Karpas-422 (cell line): ENCODE results near the gene FIGNL2. TPM values are rescaled to one million over a fixed set of nuclear protein-coding genes. Genes with fewer than 3 reads are reported as not detected.

Experiments
- DNase-seq: peaks from one replicate; pipeline ENCODE4 v3.0.0-alpha.2; 2015
- H2AFZ ChIP-seq: fragments of 200-600 bp; sonication (generic); 2 replicates; pipeline ENCODE4 v1.6.1; 2014; ENCODE audit warnings: antibody characterized with exemption, low read length, mixed read lengths
- H3K27ac ChIP-seq: fragments of 200-600 bp; sonication (generic); 2 replicates; pipeline ENCODE4 v1.5.1; 2014; ENCODE audit warnings: mild to moderate bottlenecking, low read length, moderate library complexity
- H3K27me3 ChIP-seq: fragments of 200-600 bp; sonication (generic); 2 replicates; pipeline ENCODE4 v1.6.1; 2014; ENCODE audit warnings: low read length, mixed read lengths
- H3K36me3 ChIP-seq: fragments of 200-600 bp; sonication (generic); 2 replicates; pipeline ENCODE4 v1.6.1; 2014; ENCODE audit warnings: low read length, mixed read lengths; ENCODE audit not compliant: insufficient read depth
- H3K4me1 ChIP-seq: fragments of 200-600 bp; sonication (generic); 2 replicates; pipeline ENCODE4 v1.6.1; 2014; ENCODE audit warnings: mild to moderate bottlenecking, low read length, mixed read lengths
- H3K4me2 ChIP-seq: fragments of 200-600 bp; sonication (generic); 2 replicates; pipeline ENCODE4 v1.6.1; 2014; ENCODE audit warnings: low read length, low read depth, mild to moderate bottlenecking; ENCODE audit not compliant: poor library complexity, severe bottlenecking
- H3K4me3 ChIP-seq: fragments of 200-600 bp; sonication (generic); 2 replicates; pipeline ENCODE4 v1.5.1; 2014; ENCODE audit warnings: mild to moderate bottlenecking, antibody characterized with exemption, low read length, mixed read lengths
- H3K79me2 ChIP-seq: fragments of 200-600 bp; sonication (generic); 2 replicates; pipeline ENCODE4 v1.6.1; 2014; ENCODE audit warnings: mild to moderate bottlenecking, low read length, mixed read lengths
- H3K9ac ChIP-seq: fragments of 200-600 bp; sonication (generic); 2 replicates; pipeline ENCODE4 v1.6.0; 2014; ENCODE audit warnings: low read length
- H3K9me2 ChIP-seq: fragments of 200-600 bp; sonication (generic), shearing (Covaris generic); replicated peaks from 2 replicates; pipeline ENCODE4 v1.6.0; 2014; ENCODE audit warnings: mild to moderate bottlenecking, low read length, moderate library complexity; ENCODE audit not compliant: insufficient read depth
- H3K9me3 ChIP-seq: fragments of 300-700, 200-600 bp; sonication (generic); 2 replicates; pipeline ENCODE4 v1.6.1; 2014; ENCODE audit warnings: low read length, mixed read lengths
- H4K20me1 ChIP-seq: fragments of 200-600 bp; sonication (generic); 2 replicates; pipeline ENCODE4 v1.6.1; 2014; ENCODE audit warnings: mild to moderate bottlenecking, antibody characterized with exemption, low read length, low read depth; ENCODE audit not compliant: insufficient read depth
- total RNA-seq: library from RNA; depleted of rRNA; stranded (reverse); fragments of >200 nt; shearing (Covaris generic); gene quantifications from 2 replicates; pipeline ENCODE4 v1.2.3, GENCODE V29; 2014; ENCODE audit warnings: low replicate concordance

The FIGNL2 gene
- total RNA-seq, 1 experiment from 2014 or later = not detected

DNA sequence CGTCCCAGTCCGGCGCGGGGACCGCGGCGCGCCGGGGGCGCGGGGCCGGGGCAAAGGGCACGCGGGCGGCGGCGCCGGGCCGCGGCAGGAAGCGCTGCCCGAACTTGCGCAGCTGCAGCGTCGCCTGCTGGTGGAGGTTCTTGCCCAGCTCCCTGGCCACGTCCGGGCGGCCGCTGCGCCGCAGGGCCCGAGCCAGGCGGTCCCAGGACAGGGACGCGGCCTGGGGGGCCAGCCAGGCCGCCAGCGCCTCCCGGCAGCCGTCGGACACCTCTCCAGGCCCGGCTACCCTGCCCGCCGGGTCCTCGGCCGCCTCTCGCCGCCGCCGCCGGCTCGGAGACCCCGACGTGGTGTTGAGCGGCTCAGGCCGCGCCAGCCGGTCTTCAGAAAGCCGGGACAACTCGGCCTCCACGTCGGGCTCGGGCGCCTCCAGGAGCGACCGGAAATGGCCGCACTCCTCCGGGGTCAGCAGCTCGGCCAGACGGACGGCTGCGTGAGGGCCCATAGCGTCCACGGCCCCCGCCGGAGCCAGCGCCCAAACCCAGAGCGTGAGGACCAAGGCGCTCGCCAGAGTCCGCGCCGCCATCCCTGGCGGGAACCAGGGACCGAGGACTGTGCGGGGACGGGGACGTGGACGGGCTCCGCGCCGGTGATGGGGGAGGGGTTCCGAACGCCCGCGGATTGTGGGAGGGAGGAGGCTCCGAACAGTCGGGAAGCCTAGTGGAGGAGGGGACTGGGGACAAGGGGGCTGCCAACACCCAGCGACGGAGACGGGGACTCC is 34.0 kb downstream of the FIGNL2 start:
- H3K27ac ChIP-seq = no peak overlapping the region
- no peaks in the 10 kb centered on the region for H3K79me2 ChIP-seq
- H3K4me1 ChIP-seq = no peaks in the 10 kb centered on the region
- H2AFZ ChIP-seq = no peak overlapping the region
- no peaks in the 10 kb centered on the region for H3K9me2 ChIP-seq
- no peak overlapping the region for H3K4me2 ChIP-seq
- H3K4me3 ChIP-seq = no peak overlapping the region
- no peaks in the 10 kb centered on the region for H3K27me3 ChIP-seq
- H4K20me1 ChIP-seq = no peaks in the 10 kb centered on the region
- no peaks in the 10 kb centered on the region for H3K36me3 ChIP-seq
- H3K9me3 ChIP-seq = no peaks in the 10 kb centered on the region
- H3K9ac ChIP-seq = no peak overlapping the region
- DNase-seq = no peak

DNA sequence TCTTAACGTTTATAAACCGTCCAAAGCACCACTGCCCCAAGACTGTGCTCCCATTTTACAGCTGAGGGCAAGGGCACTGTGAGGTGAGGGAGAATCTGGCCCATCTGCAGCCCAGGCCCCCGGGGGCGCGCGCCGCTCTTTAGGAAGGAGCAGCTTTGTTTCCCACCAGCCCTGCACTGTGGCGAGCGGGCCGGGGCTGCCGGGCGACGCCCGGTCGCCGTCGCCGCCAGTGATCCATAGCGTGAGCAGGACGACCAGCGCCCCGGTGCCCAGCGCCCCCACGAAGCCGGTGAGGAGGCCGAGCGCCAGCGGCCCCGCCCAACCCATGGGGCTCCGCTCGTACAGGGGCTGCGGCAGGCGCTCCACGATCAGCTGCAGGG is 34.6 kb downstream of the FIGNL2 start:
- no peaks in the 10 kb centered on the region for H3K36me3 ChIP-seq
- no peak overlapping the region for H3K27ac ChIP-seq
- no peak overlapping the region for H3K9ac ChIP-seq
- no peaks in the 10 kb centered on the region for H4K20me1 ChIP-seq
- H3K4me2 ChIP-seq = no peak overlapping the region
- DNase-seq = no peak
- H3K4me1 ChIP-seq = peaks cover 6% of the 10 kb centered on the region
- H3K4me3 ChIP-seq = no peak overlapping the region
- H3K9me3 ChIP-seq = no peaks in the 10 kb centered on the region
- H3K9me2 ChIP-seq = no peaks in the 10 kb centered on the region
- H3K27me3 ChIP-seq = no peaks in the 10 kb centered on the region
- no peak overlapping the region for H2AFZ ChIP-seq
- no peaks in the 10 kb centered on the region for H3K79me2 ChIP-seq

DNA sequence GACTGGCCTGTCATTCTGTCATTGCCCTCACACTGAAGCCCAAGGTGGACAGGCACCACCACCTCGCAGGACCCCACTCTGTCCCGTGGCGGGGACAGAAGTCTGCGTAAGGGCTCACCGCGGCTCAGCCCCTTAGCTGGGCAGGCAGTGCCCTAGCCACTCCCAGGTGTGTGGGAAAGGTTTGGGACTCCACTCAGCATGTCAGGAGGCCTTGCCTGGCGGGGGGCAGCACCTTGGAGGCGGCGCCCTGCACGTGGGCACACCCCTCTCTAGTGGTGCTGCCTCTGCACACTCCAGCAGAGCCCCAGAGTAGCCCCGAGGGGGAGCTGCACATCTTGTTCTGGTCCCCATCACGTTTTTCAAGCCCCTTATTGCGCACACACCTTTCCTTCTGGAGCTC is 35.6 kb downstream of the FIGNL2 start:
- H3K4me2 ChIP-seq = no peak overlapping the region
- no peaks in the 10 kb centered on the region for H4K20me1 ChIP-seq
- no peaks in the 10 kb centered on the region for H3K9me2 ChIP-seq
- H3K36me3 ChIP-seq = no peaks in the 10 kb centered on the region
- H3K27me3 ChIP-seq = no peaks in the 10 kb centered on the region
- H3K4me3 ChIP-seq = no peak overlapping the region
- no peaks in the 10 kb centered on the region for H3K79me2 ChIP-seq
- H3K9me3 ChIP-seq = no peaks in the 10 kb centered on the region
- peaks cover 7% of the 10 kb centered on the region for H3K4me1 ChIP-seq
- no peak overlapping the region for H3K9ac ChIP-seq
- no peak overlapping the region for H3K27ac ChIP-seq
- DNase-seq = no peak
- H2AFZ ChIP-seq = no peak overlapping the region

DNA sequence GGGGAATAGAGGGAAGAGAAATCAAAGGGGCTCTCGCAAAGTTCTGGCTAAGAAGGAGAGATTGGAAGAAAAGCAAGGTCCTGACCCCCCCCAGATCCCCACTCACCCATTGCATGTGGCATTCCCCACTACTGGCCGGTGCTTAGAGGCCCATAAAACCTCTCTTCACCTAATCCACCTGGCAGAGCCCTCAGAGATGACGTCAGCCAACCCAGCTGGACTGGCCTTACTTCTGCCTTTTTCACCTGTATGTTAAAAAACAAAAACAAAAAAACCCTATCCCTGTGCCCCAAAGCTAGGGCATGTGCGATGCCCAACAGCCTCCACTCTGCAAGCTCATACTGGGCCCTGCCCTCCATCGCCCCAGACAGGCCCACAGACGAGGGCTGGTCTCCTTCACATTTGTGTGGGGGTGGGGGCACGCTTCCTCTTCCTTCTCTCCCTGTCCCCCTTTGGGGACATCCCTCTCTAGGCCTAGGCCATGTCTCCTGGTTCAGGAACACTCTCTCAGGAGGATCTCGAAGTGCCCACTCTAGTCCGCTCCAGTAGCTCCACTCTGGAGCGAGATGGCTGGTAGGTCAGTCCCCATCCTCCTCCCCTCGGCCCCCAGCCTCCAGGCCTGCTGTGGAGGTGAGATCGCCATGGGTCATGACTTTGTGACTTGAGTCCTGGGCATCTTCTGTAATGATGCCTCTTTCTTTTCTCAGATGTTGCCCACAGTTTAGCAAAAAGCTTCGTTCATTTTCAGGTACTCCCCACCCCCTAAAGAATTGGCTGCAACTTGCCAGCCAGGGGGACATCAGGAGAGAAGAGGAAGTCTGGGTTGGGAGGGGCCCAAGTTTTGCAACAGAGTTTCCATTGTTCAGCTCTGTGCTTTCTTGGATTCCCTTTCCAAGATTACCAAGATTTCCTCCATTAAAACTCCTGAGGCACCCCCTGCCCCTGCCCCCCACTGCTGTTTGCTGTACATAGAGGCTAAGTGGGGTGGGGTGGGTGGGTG is 37.0 kb downstream of the FIGNL2 start:
- H3K27ac ChIP-seq = no peak overlapping the region
- H4K20me1 ChIP-seq = no peaks in the 10 kb centered on the region
- H3K27me3 ChIP-seq = no peaks in the 10 kb centered on the region
- no peak overlapping the region for H3K9ac ChIP-seq
- H3K9me2 ChIP-seq = no peaks in the 10 kb centered on the region
- no peaks in the 10 kb centered on the region for H3K9me3 ChIP-seq
- no peak overlapping the region for H3K4me3 ChIP-seq
- no peak for DNase-seq
- H3K36me3 ChIP-seq = no peaks in the 10 kb centered on the region
- no peak overlapping the region for H3K4me2 ChIP-seq
- peaks cover 7% of the 10 kb centered on the region for H3K4me1 ChIP-seq
- no peaks in the 10 kb centered on the region for H3K79me2 ChIP-seq
- no peak overlapping the region for H2AFZ ChIP-seq

DNA sequence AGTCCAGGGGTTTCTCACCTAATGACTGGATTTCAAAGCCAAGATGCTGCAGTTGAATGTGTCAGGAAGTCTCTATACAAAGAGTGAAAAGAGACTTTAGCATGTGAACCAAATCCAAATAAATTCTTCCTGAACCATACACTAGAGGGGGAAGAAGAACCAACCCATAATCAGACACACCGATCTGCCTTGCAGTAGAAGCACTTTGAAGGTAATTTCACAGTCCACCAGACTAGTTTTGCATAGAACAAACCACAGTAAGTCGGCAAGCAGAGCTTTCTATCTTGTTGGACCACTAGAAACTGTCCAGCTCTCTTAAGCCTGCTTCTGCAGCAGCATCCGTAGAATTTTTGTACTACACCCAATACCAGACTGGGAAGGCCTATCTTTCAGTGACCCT is 39.3 kb downstream of the FIGNL2 start:
- H3K27me3 ChIP-seq = no peaks in the 10 kb centered on the region
- H2AFZ ChIP-seq = no peak overlapping the region
- no peaks in the 10 kb centered on the region for H3K79me2 ChIP-seq
- H3K9ac ChIP-seq = no peak overlapping the region
- H3K27ac ChIP-seq = no peak overlapping the region
- no peaks in the 10 kb centered on the region for H3K9me3 ChIP-seq
- peak; percentile 63 for DNase-seq
- H3K4me3 ChIP-seq = no peak overlapping the region
- H3K4me1 ChIP-seq = peaks cover 7% of the 10 kb centered on the region
- H3K36me3 ChIP-seq = no peaks in the 10 kb centered on the region
- H3K9me2 ChIP-seq = no peaks in the 10 kb centered on the region
- no peaks in the 10 kb centered on the region for H4K20me1 ChIP-seq
- no peak overlapping the region for H3K4me2 ChIP-seq

DNA sequence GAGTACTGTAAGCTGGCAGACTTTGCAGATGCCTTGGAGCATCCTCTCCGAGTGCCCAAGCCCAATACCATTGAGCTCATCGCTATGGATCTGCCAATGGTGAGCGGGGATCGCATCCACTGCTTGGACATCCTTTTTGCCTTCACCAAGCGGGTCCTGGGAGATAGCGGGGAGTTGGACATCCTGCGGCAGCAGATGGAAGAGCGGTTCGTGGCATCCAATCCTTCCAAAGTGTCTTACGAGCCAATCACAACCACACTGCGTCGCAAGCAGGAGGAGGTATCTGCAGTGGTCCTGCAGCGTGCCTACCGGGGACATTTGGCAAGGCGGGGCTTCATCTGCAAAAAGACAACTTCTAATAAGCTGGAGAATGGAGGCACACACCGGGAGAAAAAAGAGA is 41.6 kb downstream of the FIGNL2 start:
- DNase-seq = no peak
- H3K9ac ChIP-seq = no peak overlapping the region

DNA sequence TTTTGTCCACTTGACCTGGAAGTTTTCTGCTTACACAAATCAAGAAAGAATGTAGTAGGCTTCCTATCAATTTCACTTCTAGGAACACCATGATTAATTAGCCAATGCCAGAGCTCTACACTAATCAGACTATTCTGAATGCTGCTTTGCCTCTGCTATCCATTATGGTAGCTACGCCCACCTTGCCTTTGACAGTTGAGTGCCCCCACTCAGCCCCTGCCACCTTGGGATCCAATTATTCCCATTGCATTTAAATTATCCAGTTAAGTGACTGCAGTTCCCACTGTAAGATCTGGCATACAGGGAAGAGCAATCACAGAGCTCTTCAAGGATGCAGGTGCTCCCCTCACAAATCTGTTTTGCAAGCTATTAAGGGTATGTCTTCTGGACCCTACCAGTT is 47.5 kb downstream of the FIGNL2 start:
- Histone ChIP-seq H2AFZ (no peak overlapping the region), H3K4me1 (no peaks in the 10 kb centered on the region), H3K36me3 (no peaks in the 10 kb centered on the region), H3K27ac (no peak overlapping the region), H3K4me2 (no peak overlapping the region), H3K9ac (no peak overlapping the region), H3K9me2 (no peaks in the 10 kb centered on the region), H3K79me2 (no peaks in the 10 kb centered on the region), H4K20me1 (no peaks in the 10 kb centered on the region), H3K27me3 (no peaks in the 10 kb centered on the region), H3K4me3 (no peak overlapping the region), H3K9me3 (no peaks in the 10 kb centered on the region)
- DNase-seq = no peak

More for the DNA sequence above, 41.6 kb downstream of the FIGNL2 start:
- no peaks in the 10 kb centered on the region for H4K20me1 ChIP-seq
- H3K9me2 ChIP-seq = no peaks in the 10 kb centered on the region
- no peak overlapping the region for H3K4me3 ChIP-seq
- H3K27ac ChIP-seq = no peak overlapping the region
- no peaks in the 10 kb centered on the region for H3K79me2 ChIP-seq
- no peaks in the 10 kb centered on the region for H3K27me3 ChIP-seq
- no peak overlapping the region for H2AFZ ChIP-seq
- H3K4me2 ChIP-seq = no peak overlapping the region
- H3K36me3 ChIP-seq = no peaks in the 10 kb centered on the region
- H3K9me3 ChIP-seq = no peaks in the 10 kb centered on the region
- H3K4me1 ChIP-seq = peaks cover 7% of the 10 kb centered on the region

DNA sequence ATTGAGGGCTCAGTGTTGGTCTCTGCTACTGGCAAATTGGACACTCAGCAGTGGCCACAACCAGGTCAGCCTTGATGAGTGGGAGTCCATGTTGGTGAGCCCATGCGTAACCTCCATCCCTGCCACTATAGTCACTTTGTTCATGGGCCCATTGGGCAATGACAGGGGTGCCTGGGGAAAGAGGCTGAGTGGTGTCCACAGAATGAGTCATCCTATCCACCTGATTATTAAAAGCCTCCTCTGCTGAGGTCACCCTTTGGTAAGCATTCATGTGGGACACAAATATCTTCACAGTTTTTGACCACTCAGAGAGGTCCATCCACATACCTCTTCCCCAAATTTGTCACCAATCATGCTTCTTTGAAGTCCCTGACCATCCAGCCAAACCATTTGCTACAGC is 50.0 kb downstream of the FIGNL2 start:
- DNase-seq = no peak
- Histone ChIP-seq H3K27me3 (no peaks in the 10 kb centered on the region), H3K4me1 (no peaks in the 10 kb centered on the region), H3K9me2 (no peaks in the 10 kb centered on the region), H3K4me2 (no peak overlapping the region), H3K79me2 (no peaks in the 10 kb centered on the region), H3K4me3 (no peak overlapping the region), H4K20me1 (no peaks in the 10 kb centered on the region), H3K9me3 (no peaks in the 10 kb centered on the region), H3K36me3 (no peaks in the 10 kb centered on the region), H2AFZ (no peak overlapping the region), H3K9ac (no peak overlapping the region), H3K27ac (no peak overlapping the region)
